Measurements from ENCODE around the gene PTK6.

DNA sequence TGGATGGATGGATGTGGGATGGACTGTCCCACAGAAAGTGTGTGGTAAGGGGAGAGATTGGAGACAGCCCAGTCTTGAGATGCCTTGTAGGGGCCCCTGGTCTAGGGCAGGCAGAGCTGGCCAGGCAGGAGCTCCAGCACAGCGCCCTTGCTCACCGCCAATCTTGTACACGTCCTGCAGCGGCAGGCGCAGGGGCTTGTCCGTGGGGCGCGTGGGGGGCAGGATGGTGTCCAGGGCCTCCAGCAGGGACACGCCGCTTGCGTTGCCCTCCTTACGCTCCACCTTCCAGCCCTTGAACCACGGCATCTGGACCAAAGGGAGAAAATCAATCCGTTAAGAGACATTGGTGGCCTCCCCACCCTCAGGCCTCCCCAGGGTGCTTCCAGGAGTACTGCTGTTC, 44.2 kb downstream of the PTK6 start:
- TF ChIP-seq, protein P1, sequence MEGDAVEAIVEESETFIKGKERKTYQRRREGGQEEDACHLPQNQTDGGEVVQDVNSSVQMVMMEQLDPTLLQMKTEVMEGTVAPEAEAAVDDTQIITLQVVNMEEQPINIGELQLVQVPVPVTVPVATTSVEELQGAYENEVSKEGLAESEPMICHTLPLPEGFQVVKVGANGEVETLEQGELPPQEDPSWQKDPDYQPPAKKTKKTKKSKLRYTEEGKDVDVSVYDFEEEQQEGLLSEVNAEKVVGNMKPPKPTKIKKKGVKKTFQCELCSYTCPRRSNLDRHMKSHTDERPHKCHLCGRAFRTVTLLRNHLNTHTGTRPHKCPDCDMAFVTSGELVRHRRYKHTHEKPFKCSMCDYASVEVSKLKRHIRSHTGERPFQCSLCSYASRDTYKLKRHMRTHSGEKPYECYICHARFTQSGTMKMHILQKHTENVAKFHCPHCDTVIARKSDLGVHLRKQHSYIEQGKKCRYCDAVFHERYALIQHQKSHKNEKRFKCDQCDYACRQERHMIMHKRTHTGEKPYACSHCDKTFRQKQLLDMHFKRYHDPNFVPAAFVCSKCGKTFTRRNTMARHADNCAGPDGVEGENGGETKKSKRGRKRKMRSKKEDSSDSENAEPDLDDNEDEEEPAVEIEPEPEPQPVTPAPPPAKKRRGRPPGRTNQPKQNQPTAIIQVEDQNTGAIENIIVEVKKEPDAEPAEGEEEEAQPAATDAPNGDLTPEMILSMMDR (IDR thresholded peaks at IDR 0.05): no peak
- no peak for TF ChIP-seq EP300 (IDR thresholded peaks at IDR 0.05)

All from sigmoid colon (tissue), 4 donors.